Prostate gland (tissue), 2 donors: ENCODE results near the gene TMEM250.

ENCODE experiments used
- POLR2A ChIP-seq: fragments of 450-650 bp; IDR thresholded peaks from one replicate; pipeline ENCODE4 v1.6.1; 2016; ENCODE audit warnings: antibody characterized with exemption, mild to moderate bottlenecking
- POLR2AphosphoS5 ChIP-seq: sonication (generic); formaldehyde crosslinking; IDR thresholded peaks from one replicate; pipeline ENCODE4 v1.6.1; 2017; ENCODE audit warnings: antibody characterized with exemption
- TF ChIP-seq, protein P1 (sequence below), 4 experiments: fragments of 200-600 bp in 2 of 4; fragments of 450-650 bp in 2 of 4; sonication (generic) in 2 of 4; IDR thresholded peaks; 1 replicate in 3 of 4; 2 replicates in 1 of 4; pipeline ENCODE4 v1.5.1; 2016 to 2019; ENCODE audit warnings: antibody characterized with exemption in 4 of 4, mild to moderate bottlenecking in 2 of 4, moderate library complexity in 2 of 4

- TF ChIP-seq POLR2A: no peak
- TF ChIP-seq, protein P1, sequence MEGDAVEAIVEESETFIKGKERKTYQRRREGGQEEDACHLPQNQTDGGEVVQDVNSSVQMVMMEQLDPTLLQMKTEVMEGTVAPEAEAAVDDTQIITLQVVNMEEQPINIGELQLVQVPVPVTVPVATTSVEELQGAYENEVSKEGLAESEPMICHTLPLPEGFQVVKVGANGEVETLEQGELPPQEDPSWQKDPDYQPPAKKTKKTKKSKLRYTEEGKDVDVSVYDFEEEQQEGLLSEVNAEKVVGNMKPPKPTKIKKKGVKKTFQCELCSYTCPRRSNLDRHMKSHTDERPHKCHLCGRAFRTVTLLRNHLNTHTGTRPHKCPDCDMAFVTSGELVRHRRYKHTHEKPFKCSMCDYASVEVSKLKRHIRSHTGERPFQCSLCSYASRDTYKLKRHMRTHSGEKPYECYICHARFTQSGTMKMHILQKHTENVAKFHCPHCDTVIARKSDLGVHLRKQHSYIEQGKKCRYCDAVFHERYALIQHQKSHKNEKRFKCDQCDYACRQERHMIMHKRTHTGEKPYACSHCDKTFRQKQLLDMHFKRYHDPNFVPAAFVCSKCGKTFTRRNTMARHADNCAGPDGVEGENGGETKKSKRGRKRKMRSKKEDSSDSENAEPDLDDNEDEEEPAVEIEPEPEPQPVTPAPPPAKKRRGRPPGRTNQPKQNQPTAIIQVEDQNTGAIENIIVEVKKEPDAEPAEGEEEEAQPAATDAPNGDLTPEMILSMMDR (IDR thresholded peaks at IDR 0.05): no peak
- TF ChIP-seq POLR2AphosphoS5: no peak
Observed at GRCh38 chr9:136079211-136079915, 39.3 kb downstream of the TMEM250 start.
